Activated CD4-positive, alpha-beta T cell treated with anti-CD3 and anti-CD28 coated beads, Interleukin-2, Interleukin-6, amounts not matched to agents 100 ng/mL and 50 ng/mL, durations not matched to agents 16 hours and 8 hours (primary cell): ENCODE data around the gene PADI3.
A peak's percentile ranks its signal among the peaks of the same experiment; 100 is the strongest.

ENCODE experiments used
- DNase-seq: peaks from one replicate; pipeline ENCODE4 v3.0.0-alpha.2; 2020

The PADI3 gene

DNA sequence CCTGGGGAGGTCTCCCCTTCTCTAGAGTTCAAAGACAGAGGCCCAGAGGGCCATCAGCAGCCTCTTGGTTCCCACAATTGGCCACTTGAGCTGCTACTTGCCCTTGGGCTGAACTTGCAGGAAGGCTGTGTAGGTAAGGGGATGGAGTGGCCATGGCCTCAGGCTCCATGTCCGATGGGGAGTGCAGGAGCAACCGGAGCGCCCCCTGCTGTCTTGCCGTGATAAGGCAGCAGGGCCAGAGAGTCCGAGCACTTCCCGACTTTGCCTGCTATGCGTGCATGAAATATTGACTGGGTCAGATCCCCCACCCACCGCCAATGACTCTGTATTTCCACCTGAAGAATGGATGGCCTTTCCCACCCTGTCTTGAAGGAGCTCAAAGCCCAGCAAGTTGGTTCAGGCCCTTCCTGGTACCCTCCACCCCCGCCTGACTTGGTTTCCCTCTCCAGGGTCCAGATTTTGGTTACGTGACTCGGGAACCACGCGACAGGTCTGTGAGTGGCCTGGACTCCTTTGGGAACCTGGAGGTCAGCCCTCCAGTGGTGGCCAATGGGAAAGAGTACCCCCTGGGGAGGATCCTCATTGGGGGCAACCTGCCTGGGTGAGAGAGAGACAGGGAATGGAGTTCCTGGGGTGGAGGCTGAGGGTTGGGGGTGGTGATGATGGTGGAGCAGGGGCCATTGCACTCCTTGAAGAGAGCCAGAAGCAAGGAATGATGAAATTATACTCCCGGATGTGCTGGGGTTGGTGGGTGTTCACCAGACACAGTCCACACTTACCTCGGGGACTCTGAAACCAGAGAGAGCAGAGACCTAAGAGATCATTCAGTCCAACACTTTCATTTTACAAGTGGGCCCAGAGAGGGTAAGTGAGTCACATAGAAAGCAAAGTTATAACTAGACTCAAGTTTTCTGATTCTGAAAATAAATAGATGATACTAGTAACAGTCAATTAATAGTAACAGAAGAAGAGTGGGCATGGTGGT, 25.6 kb downstream of the PADI3 start:
- peak; percentile 54 for DNase-seq

DNA sequence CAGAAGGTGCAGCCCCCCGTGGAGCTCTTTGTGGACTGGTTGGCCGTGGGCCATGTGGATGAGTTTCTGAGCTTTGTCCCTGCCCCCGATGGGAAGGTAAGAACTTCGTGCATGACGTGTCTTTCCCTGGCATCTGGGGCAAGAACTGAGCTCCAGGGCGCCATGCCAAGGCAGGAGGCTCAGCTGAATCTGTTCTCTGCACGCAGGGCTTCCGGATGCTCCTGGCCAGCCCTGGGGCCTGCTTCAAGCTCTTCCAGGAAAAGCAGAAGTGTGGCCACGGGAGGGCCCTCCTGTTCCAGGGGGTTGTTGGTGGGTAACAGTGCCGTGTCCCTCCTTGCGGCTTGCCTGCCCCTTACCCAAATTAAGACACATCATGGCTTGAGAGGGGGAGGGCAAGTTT, 27.7 kb downstream of the PADI3 start:
- DNase-seq: no peak

GRCh38 chr1:17277511-17278159, 28.7 kb downstream of the PADI3 start:
- no peak for DNase-seq

- no peak for DNase-seq
These were observed 30.3 kb downstream of the PADI3 start for GRCh38 chr1:17278996-17279830.

DNA sequence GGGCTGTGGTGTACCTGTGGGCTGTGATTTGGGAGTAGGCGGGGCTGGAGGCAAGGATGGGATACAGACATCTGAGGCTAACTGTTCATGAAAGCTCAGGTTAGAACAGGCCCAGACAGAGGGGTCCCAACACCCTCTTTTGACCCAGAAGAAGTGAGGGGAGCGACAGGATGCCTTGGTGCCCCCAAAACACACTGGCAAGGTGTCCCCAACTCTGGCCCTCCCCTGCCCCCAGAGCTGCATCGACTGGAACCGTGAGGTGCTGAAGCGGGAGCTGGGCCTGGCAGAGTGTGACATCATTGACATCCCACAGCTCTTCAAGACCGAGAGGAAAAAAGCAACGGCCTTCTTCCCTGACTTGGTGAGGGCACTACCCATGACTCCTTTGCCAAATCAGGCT, 31.5 kb downstream of the PADI3 start:
- no peak for DNase-seq

GRCh38 chr1:17280894-17281293, 32.0 kb downstream of the PADI3 start:
- DNase-seq: no peak

DNA sequence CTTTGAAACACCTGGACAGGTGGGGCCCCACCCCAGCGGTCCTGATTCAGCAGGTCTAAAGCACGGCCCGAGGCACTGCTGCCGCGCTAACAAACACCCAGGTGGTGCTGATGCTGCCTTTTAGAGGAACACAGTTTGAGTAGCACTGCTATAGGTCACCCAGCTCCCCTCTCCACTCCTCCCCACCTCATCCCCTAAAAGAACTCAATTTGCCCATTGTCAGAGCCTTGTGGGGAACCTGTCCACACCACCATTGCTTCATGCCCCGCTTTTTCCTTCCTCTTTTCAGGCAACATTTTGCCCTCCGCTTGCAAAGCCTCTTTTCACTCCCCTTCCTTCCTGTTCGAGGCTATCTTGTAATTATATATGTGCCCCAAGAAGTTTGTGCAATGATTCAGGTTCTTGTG, 32.9 kb downstream of the PADI3 start:
- DNase-seq: no peak

GRCh38 chr1:17282836-17283235, 33.9 kb downstream of the PADI3 start:
- DNase-seq: no peak

DNA sequence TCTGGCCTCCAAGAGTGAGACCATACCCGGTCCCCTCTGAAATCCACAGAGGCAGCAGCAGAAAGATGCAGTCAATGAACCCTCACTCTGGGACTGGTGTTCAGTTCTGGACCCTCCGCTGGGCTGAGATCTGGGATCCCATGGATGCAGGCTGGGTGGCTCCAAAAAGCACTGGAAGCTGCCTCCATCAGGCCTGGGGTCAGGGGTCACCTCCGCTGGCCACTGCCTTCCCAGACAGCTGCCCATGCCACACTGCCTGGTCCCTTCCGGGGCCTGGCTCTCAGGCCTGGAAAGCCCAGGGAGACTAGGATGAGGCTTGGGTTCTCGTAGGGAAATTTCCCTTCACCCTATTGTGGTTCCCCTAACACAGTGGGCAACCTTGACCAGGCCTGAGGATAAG, 37.7 kb downstream of the PADI3 start:
- DNase-seq: no peak

DNA sequence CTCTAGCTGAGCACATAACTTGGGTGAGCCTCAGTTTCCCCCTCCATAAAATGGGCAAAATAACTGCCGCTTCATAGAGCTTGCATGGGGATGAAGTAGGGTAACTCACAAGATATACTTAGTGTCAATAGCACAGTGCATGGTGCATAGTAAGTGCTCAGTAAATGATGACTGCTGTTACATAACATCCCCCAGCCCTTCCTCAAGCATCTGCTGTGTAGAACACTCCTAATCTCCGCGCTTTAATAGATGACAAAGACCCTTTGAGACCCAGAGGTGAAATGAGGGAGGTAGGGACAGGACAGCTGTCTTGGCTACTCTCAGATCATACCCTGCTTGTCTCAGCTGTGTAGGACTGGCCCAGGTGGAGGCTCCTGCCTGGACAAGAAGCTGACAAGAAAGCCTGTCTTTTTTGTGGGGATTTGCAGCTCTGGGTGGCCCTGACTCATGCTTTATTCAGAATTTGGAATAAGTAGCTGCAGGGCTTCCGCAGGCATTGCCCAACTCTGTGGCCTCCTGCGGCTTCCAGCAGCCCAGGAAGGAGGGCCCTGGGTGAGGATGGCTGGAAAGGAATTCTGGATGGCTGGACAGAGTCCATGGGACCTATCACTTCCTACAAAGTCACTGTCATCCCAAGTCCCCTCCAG, 38.4 kb downstream of the PADI3 start:
- no peak for DNase-seq

DNA sequence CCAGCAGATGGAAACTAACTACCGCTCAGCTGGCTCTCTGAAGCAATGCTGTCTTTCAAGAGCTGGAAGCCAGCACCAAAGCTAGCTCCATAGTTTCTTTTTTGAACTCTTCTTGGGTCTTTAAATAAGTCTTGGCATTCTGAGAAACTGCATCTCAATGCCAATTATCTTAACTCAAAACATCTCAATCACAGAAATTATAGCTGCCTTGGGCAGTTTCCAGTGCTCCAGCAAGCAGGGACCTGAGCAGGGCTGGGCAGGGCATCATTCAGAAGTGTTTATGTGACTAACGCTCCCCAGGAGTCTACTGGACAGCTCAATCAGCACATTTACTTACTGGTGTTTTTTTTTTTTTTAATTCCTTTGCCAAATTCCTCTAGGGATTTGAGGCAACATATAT, 40.8 kb downstream of the PADI3 start:
- no peak for DNase-seq

DNA sequence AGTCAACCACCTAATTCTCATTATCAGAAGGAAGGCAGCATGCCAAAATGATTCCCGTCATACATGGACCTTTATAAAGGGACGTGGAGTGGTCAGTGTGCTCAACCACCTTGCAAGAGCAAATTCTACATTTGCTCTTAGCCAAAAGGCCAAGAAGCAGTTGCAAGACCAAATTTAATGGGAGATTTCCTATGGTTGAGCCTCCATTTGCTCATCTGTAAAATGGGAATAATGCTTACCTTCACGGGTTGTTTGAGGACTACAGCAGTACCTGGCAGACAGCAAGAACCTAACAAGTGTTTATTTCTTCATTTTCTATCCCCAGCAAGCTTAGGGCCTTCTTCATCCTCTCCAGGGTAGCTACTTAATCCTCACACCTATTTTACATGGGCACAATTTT, 41.7 kb downstream of the PADI3 start:
- no peak for DNase-seq

DNA sequence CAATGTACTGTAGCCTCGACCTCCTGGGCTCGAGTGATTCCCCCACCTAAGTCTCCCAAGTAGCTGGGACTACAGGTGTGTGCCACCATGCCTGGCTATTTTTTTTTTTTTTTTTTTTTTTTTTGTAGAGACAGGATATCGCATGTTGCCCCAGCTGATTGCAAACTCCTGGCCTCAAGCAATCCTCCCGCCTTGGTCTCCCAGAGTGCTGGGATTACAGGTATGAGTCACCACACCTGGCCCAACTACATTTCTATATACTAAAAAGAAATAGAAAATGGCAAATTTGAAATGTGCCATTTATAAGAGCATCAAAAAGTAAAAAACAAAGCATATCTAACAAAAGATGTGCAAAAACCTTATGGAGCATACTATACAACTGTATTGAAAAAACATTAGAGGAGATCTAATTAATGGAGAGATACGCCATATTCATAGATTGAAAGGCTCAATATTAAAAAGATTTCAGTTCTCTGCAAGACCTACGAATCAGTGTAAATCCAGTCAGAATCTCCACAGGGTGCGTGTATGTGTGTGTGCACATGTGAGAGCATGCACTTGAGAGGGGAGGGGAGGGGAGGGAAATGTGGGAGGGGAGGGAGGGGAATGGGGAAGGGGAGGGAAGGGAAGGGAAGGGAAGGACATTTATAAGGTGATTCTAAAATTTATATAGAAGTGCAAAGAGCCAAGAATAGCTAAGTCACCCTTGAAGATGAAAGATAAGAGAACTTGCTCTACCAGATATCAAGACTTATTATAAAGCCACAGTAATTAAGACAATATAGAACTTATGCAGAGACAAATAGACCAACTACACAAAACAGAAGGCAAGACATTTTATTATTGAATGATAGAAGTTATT, 43.6 kb downstream of the PADI3 start:
- DNase-seq: no peak

GRCh38 chr1:17293681-17294425, 45.0 kb downstream of the PADI3 start:
- no peak for DNase-seq

GRCh38 chr1:17295292-17295691, 46.4 kb downstream of the PADI3 start:
- no peak for DNase-seq

GRCh38 chr1:17296086-17296485, 47.2 kb downstream of the PADI3 start:
- DNase-seq: no peak

GRCh38 chr1:17297991-17298390, 49.1 kb downstream of the PADI3 start:
- no peak for DNase-seq

DNA sequence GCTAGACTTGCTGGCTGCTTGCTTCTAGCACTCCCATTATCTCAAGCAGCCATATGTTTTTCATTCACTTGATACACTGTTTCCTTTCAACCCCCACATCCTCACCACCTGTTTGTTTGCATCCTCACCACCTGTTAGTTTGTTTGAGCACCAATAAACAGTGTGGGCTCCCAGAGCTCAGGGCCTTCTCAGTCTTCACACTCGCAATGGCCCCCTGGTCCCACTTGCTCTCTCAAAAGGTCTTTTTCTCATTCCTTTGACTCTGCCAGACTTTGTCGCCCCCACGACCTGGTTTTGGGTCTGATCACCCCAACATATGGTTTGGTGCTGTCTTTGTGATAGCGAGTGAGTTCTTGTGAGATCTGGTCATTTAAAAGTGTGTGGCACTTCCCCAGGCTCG, 52.9 kb downstream of the PADI3 start:
- DNase-seq: no peak

DNA sequence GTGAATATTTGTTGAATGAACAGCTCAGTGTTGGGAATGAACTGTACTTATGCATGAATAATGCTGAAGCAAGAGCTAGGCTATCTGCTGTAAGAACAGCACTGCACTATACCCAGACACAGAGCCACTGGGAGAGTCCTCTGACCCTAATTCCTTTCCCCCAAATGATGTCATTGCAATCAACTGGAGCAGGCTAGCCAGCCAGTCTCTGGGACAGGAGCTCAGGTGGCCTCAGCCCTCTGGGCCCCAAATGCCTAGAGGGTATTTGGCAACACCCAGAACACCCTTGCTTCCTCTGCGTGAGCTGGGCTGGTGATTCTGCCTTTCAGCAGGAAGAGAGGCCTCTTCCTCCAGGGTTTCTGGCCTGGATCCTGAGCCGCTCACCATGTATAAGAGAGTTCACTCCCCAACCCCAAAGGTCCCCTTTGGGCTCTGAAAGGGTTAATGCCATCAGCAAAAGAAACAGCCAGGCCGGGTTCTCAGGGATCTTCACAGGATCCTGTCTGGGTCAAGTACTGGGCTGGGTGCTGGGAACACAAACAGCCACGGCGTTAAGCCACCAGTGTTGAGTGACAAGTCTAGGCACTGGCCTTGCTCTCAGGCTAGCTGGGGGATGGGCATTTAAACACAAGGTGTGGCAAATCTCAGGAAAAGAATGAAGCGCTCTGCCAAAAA, 55.4 kb downstream of the PADI3 start:
- DNase-seq: no peak

DNA sequence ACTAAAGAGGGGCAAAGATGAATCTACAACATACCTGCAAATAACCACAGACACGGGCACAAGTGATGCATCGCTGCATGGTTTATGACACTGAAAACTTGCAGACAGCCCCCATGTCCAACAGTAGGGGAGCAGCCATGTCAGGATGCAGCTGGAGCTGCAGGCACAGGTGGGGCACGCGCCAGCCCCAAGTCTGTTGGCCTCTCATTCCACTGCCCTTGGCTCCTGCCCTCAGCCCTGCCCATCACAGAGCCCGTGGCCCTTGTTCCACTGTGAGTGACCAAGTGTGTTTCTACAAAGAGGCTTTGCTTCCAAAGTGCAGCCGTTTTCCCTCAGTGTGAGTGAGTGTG, 55.9 kb downstream of the PADI3 start:
- DNase-seq: no peak
